Mammary epithelial cell (primary cell): ENCODE results near the gene BRF1.

Source experiments
- EZH2 ChIP-seq: IDR thresholded peaks from 2 replicates; pipeline ENCODE4 v1.6.1; 2012; ENCODE audit warnings: low read length, inconsistent platforms, borderline replicate concordance
- TF ChIP-seq, protein P1 (sequence below), 2 donors: IDR thresholded peaks in 1 of 2; conservative IDR thresholded peaks in 1 of 2; 2 replicates each; pipeline ENCODE4 v1.5.1; 2011 to 2012; ENCODE audit warnings: inconsistent platforms in 2 of 2, low read length in 2 of 2, mild to moderate bottlenecking in 2 of 2, control low read depth in 1 of 2, low read depth in 1 of 2; ENCODE audit not compliant: insufficient read depth in 1 of 2; ENCODE audit errors: extremely low read depth in 1 of 2

DNA sequence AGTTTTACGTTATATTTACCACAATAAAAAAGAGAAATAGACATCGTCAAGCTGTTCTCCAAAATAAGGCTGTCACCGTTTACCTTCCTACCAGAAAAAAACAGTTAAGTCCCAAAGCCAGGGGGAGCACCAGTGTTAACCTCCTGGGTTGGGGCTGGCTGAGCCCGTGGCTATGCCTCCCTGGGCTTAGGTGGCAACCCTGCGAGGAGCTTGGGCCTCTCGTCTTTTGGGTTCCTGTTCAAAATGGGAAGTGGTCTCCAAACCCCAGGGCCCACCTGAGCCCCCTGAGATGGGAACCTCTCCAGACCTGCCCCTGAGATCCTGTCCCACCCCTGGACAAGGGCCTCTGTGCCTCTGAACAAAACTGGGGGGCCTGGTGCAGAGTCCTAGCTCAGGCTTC is 36.6 kb upstream of the BRF1 start:
- TF ChIP-seq, protein P1, sequence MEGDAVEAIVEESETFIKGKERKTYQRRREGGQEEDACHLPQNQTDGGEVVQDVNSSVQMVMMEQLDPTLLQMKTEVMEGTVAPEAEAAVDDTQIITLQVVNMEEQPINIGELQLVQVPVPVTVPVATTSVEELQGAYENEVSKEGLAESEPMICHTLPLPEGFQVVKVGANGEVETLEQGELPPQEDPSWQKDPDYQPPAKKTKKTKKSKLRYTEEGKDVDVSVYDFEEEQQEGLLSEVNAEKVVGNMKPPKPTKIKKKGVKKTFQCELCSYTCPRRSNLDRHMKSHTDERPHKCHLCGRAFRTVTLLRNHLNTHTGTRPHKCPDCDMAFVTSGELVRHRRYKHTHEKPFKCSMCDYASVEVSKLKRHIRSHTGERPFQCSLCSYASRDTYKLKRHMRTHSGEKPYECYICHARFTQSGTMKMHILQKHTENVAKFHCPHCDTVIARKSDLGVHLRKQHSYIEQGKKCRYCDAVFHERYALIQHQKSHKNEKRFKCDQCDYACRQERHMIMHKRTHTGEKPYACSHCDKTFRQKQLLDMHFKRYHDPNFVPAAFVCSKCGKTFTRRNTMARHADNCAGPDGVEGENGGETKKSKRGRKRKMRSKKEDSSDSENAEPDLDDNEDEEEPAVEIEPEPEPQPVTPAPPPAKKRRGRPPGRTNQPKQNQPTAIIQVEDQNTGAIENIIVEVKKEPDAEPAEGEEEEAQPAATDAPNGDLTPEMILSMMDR (conservative IDR thresholded peaks at IDR 0.05 in 1 of 2, IDR thresholded peaks at IDR 0.05 in 1 of 2; ENCODE audit: extremely low read depth in 1 of 2, insufficient read depth in 1 of 2, low read depth in 1 of 2, low read length in 2 of 2): no peak
- no peak for TF ChIP-seq EZH2
